ENCODE measurements around the gene ZNF496. TPM values are rescaled to one million over a fixed set of nuclear protein-coding genes. Genes with fewer than 3 reads are reported as not detected.

Gene ZNF496
- total and polyA plus RNA-seq, 9 of the 15 experiments (the other 6 are each of a cell fraction or from before 2014, with no cell fraction given): 4.3 to 54.0 (median 31.3) TPM

DNA sequence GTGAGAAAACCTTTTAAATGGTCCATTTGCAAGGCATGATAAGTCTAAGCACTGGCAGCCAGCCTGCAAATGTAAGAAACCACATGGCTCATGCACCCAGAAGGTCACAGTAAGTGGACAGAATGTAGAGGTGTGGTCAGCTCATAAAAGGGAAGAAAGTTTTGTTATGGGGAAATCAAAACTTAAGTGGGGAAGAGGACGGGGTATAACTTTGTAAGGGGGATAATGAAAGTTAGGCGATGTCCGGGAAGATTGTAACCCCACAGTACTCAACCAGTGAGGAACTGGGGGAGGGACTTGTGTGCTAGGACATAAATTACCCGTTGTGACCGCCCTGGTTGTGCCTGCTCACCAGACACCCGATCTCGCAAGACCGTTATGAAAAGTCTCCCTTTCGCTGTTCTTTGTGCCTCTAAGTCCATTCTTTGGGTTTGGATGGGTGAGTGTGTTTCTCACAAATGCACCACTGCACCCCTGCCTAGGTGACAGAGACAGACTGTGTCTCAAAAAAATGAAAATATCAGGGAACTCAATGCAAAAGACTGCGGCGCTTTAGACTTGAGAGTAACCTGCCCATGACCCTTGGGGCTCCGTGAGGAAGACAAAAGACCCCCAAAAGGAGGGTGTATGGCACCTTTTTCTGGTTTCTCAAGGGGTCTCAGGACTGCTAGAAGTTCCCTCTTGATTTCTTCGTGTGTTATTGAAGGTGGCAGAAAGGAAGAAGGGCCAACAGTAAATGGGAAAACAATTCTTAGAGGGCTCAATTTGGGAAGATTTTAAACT, 28.6 kb upstream of the ZNF496 start (continued):
- TF ChIP-seq, protein P1, sequence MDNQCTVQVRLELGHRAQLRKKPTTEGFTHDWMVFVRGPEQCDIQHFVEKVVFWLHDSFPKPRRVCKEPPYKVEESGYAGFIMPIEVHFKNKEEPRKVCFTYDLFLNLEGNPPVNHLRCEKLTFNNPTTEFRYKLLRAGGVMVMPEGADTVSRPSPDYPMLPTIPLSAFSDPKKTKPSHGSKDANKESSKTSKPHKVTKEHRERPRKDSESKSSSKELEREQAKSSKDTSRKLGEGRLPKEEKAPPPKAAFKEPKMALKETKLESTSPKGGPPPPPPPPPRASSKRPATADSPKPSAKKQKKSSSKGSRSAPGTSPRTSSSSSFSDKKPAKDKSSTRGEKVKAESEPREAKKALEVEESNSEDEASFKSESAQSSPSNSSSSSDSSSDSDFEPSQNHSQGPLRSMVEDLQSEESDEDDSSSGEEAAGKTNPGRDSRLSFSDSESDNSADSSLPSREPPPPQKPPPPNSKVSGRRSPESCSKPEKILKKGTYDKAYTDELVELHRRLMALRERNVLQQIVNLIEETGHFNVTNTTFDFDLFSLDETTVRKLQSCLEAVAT (IDR thresholded peaks at IDR 0.05): peak; percentile 45 to 83; a peak in 2 of 4 replicates
- TF ChIP-seq ATF7 (IDR thresholded peaks at IDR 0.05): 0 out of 2 replicates have a peak, but pooled peaks have one; percentile 34
- TF ChIP-seq, protein P2, sequence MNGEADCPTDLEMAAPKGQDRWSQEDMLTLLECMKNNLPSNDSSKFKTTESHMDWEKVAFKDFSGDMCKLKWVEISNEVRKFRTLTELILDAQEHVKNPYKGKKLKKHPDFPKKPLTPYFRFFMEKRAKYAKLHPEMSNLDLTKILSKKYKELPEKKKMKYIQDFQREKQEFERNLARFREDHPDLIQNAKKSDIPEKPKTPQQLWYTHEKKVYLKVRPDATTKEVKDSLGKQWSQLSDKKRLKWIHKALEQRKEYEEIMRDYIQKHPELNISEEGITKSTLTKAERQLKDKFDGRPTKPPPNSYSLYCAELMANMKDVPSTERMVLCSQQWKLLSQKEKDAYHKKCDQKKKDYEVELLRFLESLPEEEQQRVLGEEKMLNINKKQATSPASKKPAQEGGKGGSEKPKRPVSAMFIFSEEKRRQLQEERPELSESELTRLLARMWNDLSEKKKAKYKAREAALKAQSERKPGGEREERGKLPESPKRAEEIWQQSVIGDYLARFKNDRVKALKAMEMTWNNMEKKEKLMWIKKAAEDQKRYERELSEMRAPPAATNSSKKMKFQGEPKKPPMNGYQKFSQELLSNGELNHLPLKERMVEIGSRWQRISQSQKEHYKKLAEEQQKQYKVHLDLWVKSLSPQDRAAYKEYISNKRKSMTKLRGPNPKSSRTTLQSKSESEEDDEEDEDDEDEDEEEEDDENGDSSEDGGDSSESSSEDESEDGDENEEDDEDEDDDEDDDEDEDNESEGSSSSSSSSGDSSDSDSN (IDR thresholded peaks at IDR 0.05; ENCODE audit: borderline replicate concordance in 1 of 2, low read depth in 2 of 2, low read length in 2 of 2): no peak
- TF ChIP-seq, protein P3, sequence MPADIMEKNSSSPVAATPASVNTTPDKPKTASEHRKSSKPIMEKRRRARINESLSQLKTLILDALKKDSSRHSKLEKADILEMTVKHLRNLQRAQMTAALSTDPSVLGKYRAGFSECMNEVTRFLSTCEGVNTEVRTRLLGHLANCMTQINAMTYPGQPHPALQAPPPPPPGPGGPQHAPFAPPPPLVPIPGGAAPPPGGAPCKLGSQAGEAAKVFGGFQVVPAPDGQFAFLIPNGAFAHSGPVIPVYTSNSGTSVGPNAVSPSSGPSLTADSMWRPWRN (IDR thresholded peaks at IDR 0.05; ENCODE audit: low read depth): peak; percentile 32; the same call in 1 of the 2 replicates
- no peak for TF ChIP-seq NR2C2 (CRISPR knock-in tag; IDR thresholded peaks at IDR 0.05)
- TF ChIP-seq NR2C2 (tag; IDR thresholded peaks at IDR 0.05): peak; percentile 64; the same call in 1 of the 2 replicates
- no peak for TF ChIP-seq NUFIP1 (IDR thresholded peaks at IDR 0.05; ENCODE audit: partially characterized antibody)
- TF ChIP-seq NR1H2 (CRISPR knock-in tag; IDR thresholded peaks at IDR 0.05): no peak
- TF ChIP-seq FOXK2 (conservative IDR thresholded peaks at IDR 0.05 in 1 of 2, IDR thresholded peaks at IDR 0.05 in 1 of 2; ENCODE audit: low read depth in 2 of 2): 0 out of 4 replicates have a peak, but pooled peaks of 1 of the 2 experiments have one; percentile 39
- TF ChIP-seq MAFG (tag; conservative IDR thresholded peaks at IDR 0.05): no peak
- TF ChIP-seq, protein P4, sequence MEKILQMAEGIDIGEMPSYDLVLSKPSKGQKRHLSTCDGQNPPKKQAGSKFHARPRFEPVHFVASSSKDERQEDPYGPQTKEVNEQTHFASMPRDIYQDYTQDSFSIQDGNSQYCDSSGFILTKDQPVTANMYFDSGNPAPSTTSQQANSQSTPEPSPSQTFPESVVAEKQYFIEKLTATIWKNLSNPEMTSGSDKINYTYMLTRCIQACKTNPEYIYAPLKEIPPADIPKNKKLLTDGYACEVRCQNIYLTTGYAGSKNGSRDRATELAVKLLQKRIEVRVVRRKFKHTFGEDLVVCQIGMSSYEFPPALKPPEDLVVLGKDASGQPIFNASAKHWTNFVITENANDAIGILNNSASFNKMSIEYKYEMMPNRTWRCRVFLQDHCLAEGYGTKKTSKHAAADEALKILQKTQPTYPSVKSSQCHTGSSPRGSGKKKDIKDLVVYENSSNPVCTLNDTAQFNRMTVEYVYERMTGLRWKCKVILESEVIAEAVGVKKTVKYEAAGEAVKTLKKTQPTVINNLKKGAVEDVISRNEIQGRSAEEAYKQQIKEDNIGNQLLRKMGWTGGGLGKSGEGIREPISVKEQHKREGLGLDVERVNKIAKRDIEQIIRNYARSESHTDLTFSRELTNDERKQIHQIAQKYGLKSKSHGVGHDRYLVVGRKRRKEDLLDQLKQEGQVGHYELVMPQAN (IDR thresholded peaks at IDR 0.05; ENCODE audit: borderline replicate concordance): peak; percentile 23; the same call in 1 of the 2 replicates
- TF ChIP-seq NFIC (IDR thresholded peaks at IDR 0.05): peak; percentile 66
- TF ChIP-seq ZNF431 (CRISPR knock-in tag; IDR thresholded peaks at IDR 0.05): no peak
- no peak for TF ChIP-seq SAP30 (IDR thresholded peaks at IDR 0.05; ENCODE audit: borderline replicate concordance, insufficient read depth, low read depth, low read length, poor library complexity, severe bottlenecking)
- TF ChIP-seq, protein P5, sequence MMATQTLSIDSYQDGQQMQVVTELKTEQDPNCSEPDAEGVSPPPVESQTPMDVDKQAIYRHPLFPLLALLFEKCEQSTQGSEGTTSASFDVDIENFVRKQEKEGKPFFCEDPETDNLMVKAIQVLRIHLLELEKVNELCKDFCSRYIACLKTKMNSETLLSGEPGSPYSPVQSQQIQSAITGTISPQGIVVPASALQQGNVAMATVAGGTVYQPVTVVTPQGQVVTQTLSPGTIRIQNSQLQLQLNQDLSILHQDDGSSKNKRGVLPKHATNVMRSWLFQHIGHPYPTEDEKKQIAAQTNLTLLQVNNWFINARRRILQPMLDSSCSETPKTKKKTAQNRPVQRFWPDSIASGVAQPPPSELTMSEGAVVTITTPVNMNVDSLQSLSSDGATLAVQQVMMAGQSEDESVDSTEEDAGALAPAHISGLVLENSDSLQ (IDR thresholded peaks at IDR 0.05): peak; percentile 98
- TF ChIP-seq CBFA2T3 (IDR thresholded peaks at IDR 0.05): peak; percentile 52
- TF ChIP-seq ZNF224 (CRISPR knock-in tag; IDR thresholded peaks at IDR 0.05): no peak
- TF ChIP-seq POLR2B (IDR thresholded peaks at IDR 0.05; ENCODE audit: low read depth, partially characterized antibody): peak; percentile 59
- no peak for TF ChIP-seq ETV1 (tag; conservative IDR thresholded peaks at IDR 0.05; ENCODE audit: low read depth)
- peak; percentile 76 for TF ChIP-seq POLR2A (conservative IDR thresholded peaks at IDR 0.05)
